AG10803 (cell line): ENCODE measurements around the gene SDS.

ENCODE experiments used
- DNase-seq: peaks from one replicate; pipeline ENCODE4 v3.0.0; 2010; ENCODE audit warnings: low read depth
- H3K4me3 ChIP-seq: 2 replicates; pipeline ENCODE4 v1.5.1; 2011; ENCODE audit warnings: mild to moderate bottlenecking, low read length, control low read depth
- CTCF ChIP-seq: conservative IDR thresholded peaks from 2 replicates; pipeline ENCODE4 v1.5.1; 2011; ENCODE audit warnings: mild to moderate bottlenecking, low read length, control low read depth, inconsistent platforms

The SDS gene

GRCh38 chr12:113420996-113421595 is 17.4 kb upstream of the SDS start:
- no peak overlapping the region for H3K4me3 ChIP-seq
- TF ChIP-seq CTCF = no peak
- DNase-seq = no peak

GRCh38 chr12:113418213-113418879 is 14.7 kb upstream of the SDS start:
- H3K4me3 ChIP-seq = no peak overlapping the region
- DNase-seq = peak; percentile 15
- TF ChIP-seq CTCF = no peak

- H3K4me3 ChIP-seq = no peak overlapping the region
- no peak for TF ChIP-seq CTCF
- no peak for DNase-seq
Observed at GRCh38 chr12:113416091-113416754, 12.5 kb upstream of the SDS start.

- DNase-seq = no peak
- no peak for TF ChIP-seq CTCF
- no peak overlapping the region for H3K4me3 ChIP-seq
Observed at GRCh38 chr12:113414519-113415038, 10.9 kb upstream of the SDS start.

- no peak for TF ChIP-seq CTCF
- peak; percentile 37 for DNase-seq
- no peak overlapping the region for H3K4me3 ChIP-seq
Observed at GRCh38 chr12:113413488-113413939, 9.8 kb upstream of the SDS start.

GRCh38 chr12:113409462-113410124 is 5.9 kb upstream of the SDS start:
- no peak for TF ChIP-seq CTCF
- no peak overlapping the region for H3K4me3 ChIP-seq
- no peak for DNase-seq
